ENCODE results near the gene VTI1B.
A peak's percentile ranks its signal among the peaks of the same experiment; 100 is the strongest.
"Not testable (repeated sequence)": the region's sequence is repeated elsewhere in the genome, so short reads cannot be mapped to it uniquely, and the experiment has no call there.

Gene VTI1B

GRCh38 chr14:67630186-67630585 lies 44.2 kb downstream of the VTI1B start:
- DNase-seq (ENCODE audit: low read depth, low spot score), result no peak

GRCh38 chr14:67627519-67627918 lies 46.9 kb downstream of the VTI1B start:
- no peak for DNase-seq (ENCODE audit: low read depth, low spot score)

- DNase-seq (ENCODE audit: low read depth, low spot score), result not testable (repeated sequence)
Measured at GRCh38 chr14:67626131-67626530, 48.3 kb downstream of the VTI1B start.

GRCh38 chr14:67623114-67623513 lies 51.3 kb downstream of the VTI1B start:
- DNase-seq (ENCODE audit: low read depth, low spot score), result no peak

- DNase-seq (ENCODE audit: low read depth, low spot score), result no peak
Measured at GRCh38 chr14:67622675-67623074, 51.8 kb downstream of the VTI1B start.

- no peak for DNase-seq (ENCODE audit: low read depth, low spot score)
Measured at GRCh38 chr14:67620217-67620785, 54.1 kb downstream of the VTI1B start.

GRCh38 chr14:67619446-67620216 lies 54.8 kb downstream of the VTI1B start, which contains the start of gene ARG2:
ARG2 (plus strand) TSS chr14:67619920; CDS start chr14:67619978, 58 bp downstream.
- DNase-seq (ENCODE audit: low read depth, low spot score), result peak; percentile 87

- DNase-seq (ENCODE audit: low read depth, low spot score), result no peak
Measured at GRCh38 chr14:67618617-67619063, 55.8 kb downstream of the VTI1B start.

GRCh38 chr14:67610491-67610890 lies 63.9 kb downstream of the VTI1B start:
- DNase-seq (ENCODE audit: low read depth, low spot score), result no peak

GRCh38 chr14:67609642-67610310 lies 64.7 kb downstream of the VTI1B start:
- DNase-seq (ENCODE audit: low read depth, low spot score), result no peak

- DNase-seq (ENCODE audit: low read depth, low spot score), result no peak
Measured at GRCh38 chr14:67607646-67608045, 66.8 kb downstream of the VTI1B start.

GRCh38 chr14:67602995-67603545 lies 71.4 kb downstream of the VTI1B start:
- no peak for DNase-seq (ENCODE audit: low read depth, low spot score)

GRCh38 chr14:67602076-67602475 lies 72.4 kb downstream of the VTI1B start:
- no peak for DNase-seq (ENCODE audit: low read depth, low spot score)

- not testable (repeated sequence) for DNase-seq (ENCODE audit: low read depth, low spot score)
Measured at GRCh38 chr14:67600562-67600974, 73.9 kb downstream of the VTI1B start.

- no peak for DNase-seq (ENCODE audit: low read depth, low spot score)
Measured at GRCh38 chr14:67599698-67600561, 74.5 kb downstream of the VTI1B start, which contains the start of gene PIGH. PIGH (minus strand) TSS chr14:67600268; CDS start chr14:67600203, 65 bp downstream.
